Cardiac atrium fibroblast (primary cell): ENCODE measurements around the gene TMEM14A. TPM values are rescaled to one million over a fixed set of nuclear protein-coding genes. Genes with fewer than 3 reads are reported as not detected.

Experiments used
- total RNA-seq: library from RNA; depleted of rRNA; stranded (reverse); fragments of >200 nt; gene quantifications from 2 replicates; pipeline ENCODE4 v1.2.3, GENCODE V29; 2015

Gene TMEM14A
- 25.1 and 30.6 TPM in 2 replicates for total RNA-seq

GRCh38 chr6:52670502-52671409 is at the start of gene TMEM14A:
TSS of gene TMEM14A (plus strand) at chr6:52671113. CDS start at chr6:52677103, 5,990 bp downstream.

Other genes starting within 250 kb of the TMEM14A start
- 130 and 160 TPM in 2 replicates for gene TRAM2, start 94.1 kb upstream of the TMEM14A start, total RNA-seq
- gene GSTA2, start 92.4 kb downstream of the TMEM14A start, total RNA-seq, result not detected in 2 replicates
- not detected in 2 replicates for gene GSTA1, start 132.7 kb downstream of the TMEM14A start, total RNA-seq
- gene GSTA5, start 169.7 kb downstream of the TMEM14A start, total RNA-seq, result not detected in 2 replicates
- gene GSTA3, start 238.6 kb downstream of the TMEM14A start, total RNA-seq, result not detected in 2 replicates